ENCODE results near the gene MED16.
"Not testable (repeated sequence)": the region's sequence is repeated elsewhere in the genome, so short reads cannot be mapped to it uniquely, and the experiment has no call there.

MED16 gene

GRCh38 chr19:891421-892200, 1.4 kb downstream of the MED16 start:
- DNase-seq (ENCODE audit: insufficient read length, low spot score); FAIRE-seq: not testable (repeated sequence)

GRCh38 chr19:890831-891230, 2.2 kb downstream of the MED16 start:
- FAIRE-seq (no peak), DNase-seq (ENCODE audit: insufficient read length, low spot score) (no peak)

GRCh38 chr19:889662-890295, 3.2 kb downstream of the MED16 start:
- DNase-seq (ENCODE audit: insufficient read length, low spot score) (no peak), FAIRE-seq (no peak)

- no peak for FAIRE-seq
Measured at GRCh38 chr19:888581-889385, 4.2 kb downstream of the MED16 start.

GRCh38 chr19:887599-887998, 5.4 kb downstream of the MED16 start:
- FAIRE-seq (no peak), DNase-seq (ENCODE audit: insufficient read length, low spot score) (no peak)

More at GRCh38 chr19:888581-889385, 4.2 kb downstream of the MED16 start:
- no peak for DNase-seq (ENCODE audit: insufficient read length, low spot score)

GRCh38 chr19:887072-887471, 5.9 kb downstream of the MED16 start:
- FAIRE-seq (no peak), DNase-seq (ENCODE audit: insufficient read length, low spot score) (no peak)

GRCh38 chr19:885536-886224, 7.3 kb downstream of the MED16 start:
- no peak for DNase-seq (ENCODE audit: insufficient read length, low spot score)
- FAIRE-seq = no peak

- no peak for DNase-seq (ENCODE audit: insufficient read length, low spot score)
- FAIRE-seq = no peak
Measured at GRCh38 chr19:884420-885211, 8.4 kb downstream of the MED16 start.

GRCh38 chr19:883661-884211, 9.3 kb downstream of the MED16 start:
- no peak for FAIRE-seq
- DNase-seq (ENCODE audit: insufficient read length, low spot score) = no peak

- no peak for FAIRE-seq
- DNase-seq (ENCODE audit: insufficient read length, low spot score) = no peak
Measured at GRCh38 chr19:882871-883497, 10.0 kb downstream of the MED16 start.

GRCh38 chr19:881385-882071, 11.5 kb downstream of the MED16 start:
- FAIRE-seq (no peak), DNase-seq (ENCODE audit: insufficient read length, low spot score) (no peak)

- DNase-seq (ENCODE audit: insufficient read length, low spot score) (no peak), FAIRE-seq (no peak)
Measured at GRCh38 chr19:879711-880438, 13.1 kb downstream of the MED16 start.

- DNase-seq (ENCODE audit: insufficient read length, low spot score); FAIRE-seq: not testable (repeated sequence)
Measured at GRCh38 chr19:878751-879561, 14.0 kb downstream of the MED16 start.

GRCh38 chr19:877992-878660, 14.9 kb downstream of the MED16 start:
- not testable (repeated sequence) for FAIRE-seq; DNase-seq (ENCODE audit: insufficient read length, low spot score)

GRCh38 chr19:876780-877314, 16.1 kb downstream of the MED16 start:
- DNase-seq (ENCODE audit: insufficient read length, low spot score) = no peak
- FAIRE-seq = no peak

GRCh38 chr19:876089-876488, 16.9 kb downstream of the MED16 start:
- no peak for FAIRE-seq
- no peak for DNase-seq (ENCODE audit: insufficient read length, low spot score)
